Measurements from ENCODE around the gene C12orf56.
"Not testable (repeated sequence)": the region's sequence is repeated elsewhere in the genome, so short reads cannot be mapped to it uniquely, and the experiment has no call there.

Gene C12orf56

GRCh38 chr12:64403707-64404469, 13.3 kb upstream of the C12orf56 start, which contains the start of gene XPOT:
Gene XPOT, plus strand, starts transcription at chr12:64404392. Its CDS starts 5,644 bp downstream, at chr12:64410036.
- Mint-ChIP-seq H3K4me3 (peak within 1 kb of the TSS; percentile 97), H3K36me3 (ENCODE audit: low read depth) (peaks cover 26% of the 10 kb centered on the region), H3K27ac (peak within 1 kb of the TSS; percentile 99), H3K9me3 (no peaks in the 10 kb centered on the region), H3K27me3 (no peaks in the 10 kb centered on the region), H3K4me1 (ENCODE audit: low read depth) (peaks cover 28% of the 10 kb centered on the region)

DNA sequence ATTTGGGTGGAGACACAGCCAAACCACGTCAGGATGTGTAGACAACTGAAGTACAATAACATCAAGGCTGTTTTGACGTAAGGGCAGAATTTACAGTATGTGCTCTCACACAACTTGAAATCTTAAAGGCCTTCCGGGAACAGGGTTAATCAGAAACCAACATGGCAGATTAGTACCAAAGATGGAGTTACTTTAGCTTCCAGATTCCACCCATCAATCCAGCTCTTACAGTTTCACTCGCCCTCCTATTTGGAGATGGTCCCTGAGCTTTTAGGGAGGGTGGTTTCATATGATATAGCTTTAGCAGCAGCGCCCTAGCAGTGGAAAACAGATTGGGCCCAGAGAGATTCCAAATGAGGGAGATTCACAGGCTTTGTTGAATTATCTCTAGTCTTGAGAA, 11.6 kb upstream of the C12orf56 start:
- Mint-ChIP-seq H3K36me3 (ENCODE audit: low read depth) (peaks cover 16% of the 10 kb centered on the region), H3K4me3 (no peak overlapping the region), H3K27ac (no peak overlapping the region), H3K4me1 (ENCODE audit: low read depth) (peaks cover 23% of the 10 kb centered on the region), H3K27me3 (no peaks in the 10 kb centered on the region), H3K9me3 (no peaks in the 10 kb centered on the region)

GRCh38 chr12:64400041-64400440, 9.5 kb upstream of the C12orf56 start:
- Mint-ChIP-seq H3K4me3 (no peak overlapping the region), H3K9me3 (no peaks in the 10 kb centered on the region), H3K36me3 (ENCODE audit: low read depth) (peaks cover 1% of the 10 kb centered on the region), H3K27ac (no peak overlapping the region), H3K27me3 (no peaks in the 10 kb centered on the region), H3K4me1 (ENCODE audit: low read depth) (peaks cover 8% of the 10 kb centered on the region)

GRCh38 chr12:64395739-64396138, 5.2 kb upstream of the C12orf56 start:
- Mint-ChIP-seq H3K4me3 (no peak overlapping the region), H3K27ac (no peak overlapping the region), H3K9me3 (no peaks in the 10 kb centered on the region), H3K27me3 (peaks cover 15% of the 10 kb centered on the region), H3K4me1 (ENCODE audit: low read depth) (peaks cover 4% of the 10 kb centered on the region), H3K36me3 (ENCODE audit: low read depth) (no peaks in the 10 kb centered on the region)

DNA sequence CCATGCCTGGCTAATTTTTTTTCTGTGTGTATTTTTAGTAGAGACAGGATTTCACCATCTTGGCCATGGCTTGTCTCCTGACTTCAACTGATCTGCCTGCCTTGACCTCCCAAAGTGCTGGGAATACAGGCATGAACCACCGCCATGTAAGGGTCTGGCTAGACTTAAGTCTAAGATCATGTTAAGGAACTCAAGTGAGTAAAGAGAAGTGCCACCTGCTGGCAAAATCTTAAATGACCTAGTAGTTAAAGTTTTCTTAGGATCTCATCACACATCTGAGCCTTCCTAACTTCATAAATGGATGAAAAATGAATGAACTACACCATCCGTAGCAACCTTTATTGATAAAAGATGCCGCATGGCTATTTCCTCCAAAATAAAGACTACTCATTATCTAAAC, 1.7 kb upstream of the C12orf56 start:
- H3K27ac Mint-ChIP-seq: no peak overlapping the region
- H3K4me1 Mint-ChIP-seq (ENCODE audit: low read depth): peaks cover 7% of the 10 kb centered on the region
- H3K4me3 Mint-ChIP-seq: no peak overlapping the region
- peaks cover 22% of the 10 kb centered on the region for H3K27me3 Mint-ChIP-seq
- no peaks in the 10 kb centered on the region for H3K36me3 Mint-ChIP-seq (ENCODE audit: low read depth)
- H3K9me3 Mint-ChIP-seq: no peaks in the 10 kb centered on the region

- peaks cover 26% of the 10 kb centered on the region for H3K4me1 Mint-ChIP-seq (ENCODE audit: low read depth)
- H3K4me3 Mint-ChIP-seq: no peak overlapping the region
- no peak overlapping the region for H3K27ac Mint-ChIP-seq
- no peaks in the 10 kb centered on the region for H3K9me3 Mint-ChIP-seq
- H3K36me3 Mint-ChIP-seq (ENCODE audit: low read depth): no peaks in the 10 kb centered on the region
- peaks cover 22% of the 10 kb centered on the region for H3K27me3 Mint-ChIP-seq
These were observed 1.4 kb downstream of the C12orf56 start for GRCh38 chr12:64389154-64389553.

- H3K36me3 Mint-ChIP-seq (ENCODE audit: low read depth): no peaks in the 10 kb centered on the region
- H3K27me3 Mint-ChIP-seq: peaks cover 18% of the 10 kb centered on the region
- no peaks in the 10 kb centered on the region for H3K9me3 Mint-ChIP-seq
- no peak overlapping the region for H3K27ac Mint-ChIP-seq
- no peak overlapping the region for H3K4me3 Mint-ChIP-seq
- H3K4me1 Mint-ChIP-seq (ENCODE audit: low read depth): peaks cover 33% of the 10 kb centered on the region
These were observed 3.3 kb downstream of the C12orf56 start for GRCh38 chr12:64387197-64387816.

- Mint-ChIP-seq H3K9me3 (peaks cover 11% of the 10 kb centered on the region), H3K27ac (peak overlapping the region; percentile 78)
These were observed 5.1 kb downstream of the C12orf56 start for GRCh38 chr12:64385468-64385867.

DNA sequence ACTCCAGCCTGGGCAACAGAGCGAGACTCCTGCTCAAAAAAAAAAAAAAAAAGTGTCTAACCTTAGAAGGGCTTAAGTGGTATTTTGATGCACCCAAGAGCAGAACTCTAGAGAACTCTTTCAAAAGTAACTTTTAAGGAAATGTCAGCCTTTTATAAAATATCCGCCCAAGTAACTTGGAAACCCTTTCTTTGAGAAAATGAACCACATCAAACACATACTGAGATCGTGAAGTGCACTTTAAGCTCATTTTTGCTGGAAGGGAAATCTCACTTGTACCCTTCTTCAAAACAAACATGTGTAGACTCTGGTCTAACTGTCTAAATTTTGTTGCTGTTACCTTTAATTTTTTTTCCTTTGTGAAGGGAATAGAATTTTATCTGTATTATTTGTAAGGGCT, 5.5 kb downstream of the C12orf56 start:
- peaks cover 27% of the 10 kb centered on the region for H3K4me1 Mint-ChIP-seq (ENCODE audit: low read depth)
- H3K9me3 Mint-ChIP-seq: peaks cover 15% of the 10 kb centered on the region
- H3K27me3 Mint-ChIP-seq: peaks cover 4% of the 10 kb centered on the region
- H3K4me3 Mint-ChIP-seq: peak overlapping the region; percentile 57
- H3K36me3 Mint-ChIP-seq (ENCODE audit: low read depth): peaks cover 7% of the 10 kb centered on the region
- peak overlapping the region; percentile 78 for H3K27ac Mint-ChIP-seq

More at GRCh38 chr12:64385468-64385867, 5.1 kb downstream of the C12orf56 start:
- Mint-ChIP-seq H3K4me1 (ENCODE audit: low read depth) (peaks cover 27% of the 10 kb centered on the region), H3K4me3 (peak overlapping the region; percentile 57), H3K36me3 (ENCODE audit: low read depth) (peaks cover 3% of the 10 kb centered on the region), H3K27me3 (peaks cover 4% of the 10 kb centered on the region)

- Mint-ChIP-seq H3K27me3 (no peaks in the 10 kb centered on the region), H3K9me3 (peaks cover 15% of the 10 kb centered on the region), H3K27ac (no peak overlapping the region), H3K36me3 (ENCODE audit: low read depth) (peaks cover 7% of the 10 kb centered on the region), H3K4me3 (no peak overlapping the region), H3K4me1 (ENCODE audit: low read depth) (peaks cover 27% of the 10 kb centered on the region)
These were observed 6.9 kb downstream of the C12orf56 start for GRCh38 chr12:64383675-64384074.

- Mint-ChIP-seq H3K36me3 (ENCODE audit: low read depth) (no peaks in the 10 kb centered on the region), H3K9me3 (no peaks in the 10 kb centered on the region), H3K4me3 (no peak overlapping the region), H3K27me3 (no peaks in the 10 kb centered on the region), H3K4me1 (ENCODE audit: low read depth) (no peaks in the 10 kb centered on the region), H3K27ac (no peak overlapping the region)
These were observed 27.7 kb downstream of the C12orf56 start for GRCh38 chr12:64362721-64363305.

DNA sequence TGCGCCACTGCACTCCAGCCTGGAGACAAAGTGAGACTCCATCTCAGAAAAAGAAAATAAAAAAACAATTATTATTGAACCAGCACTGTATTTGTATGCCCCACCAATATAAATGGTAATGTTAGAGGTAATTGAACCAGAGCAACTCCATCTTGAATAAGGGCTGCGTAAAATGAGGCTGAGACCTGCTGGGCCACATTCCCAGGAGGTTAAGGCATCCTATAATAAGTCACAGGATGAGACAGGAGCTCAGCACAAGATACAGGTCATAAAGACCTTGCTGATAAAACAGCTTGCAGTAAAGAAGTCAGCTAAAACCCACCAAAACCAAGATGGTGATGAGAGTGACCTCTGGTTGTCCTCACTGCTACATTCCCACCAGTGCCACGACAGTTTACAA, 29.4 kb downstream of the C12orf56 start:
- H3K4me1 Mint-ChIP-seq (ENCODE audit: low read depth); H3K27me3 Mint-ChIP-seq; H3K27ac Mint-ChIP-seq; H3K9me3 Mint-ChIP-seq; H3K4me3 Mint-ChIP-seq; H3K36me3 Mint-ChIP-seq (ENCODE audit: low read depth): not testable (repeated sequence)

GRCh38 chr12:64356209-64356608, 34.3 kb downstream of the C12orf56 start:
- not testable (repeated sequence) for H3K27ac Mint-ChIP-seq; H3K9me3 Mint-ChIP-seq; H3K4me1 Mint-ChIP-seq (ENCODE audit: low read depth); H3K36me3 Mint-ChIP-seq (ENCODE audit: low read depth); H3K4me3 Mint-ChIP-seq; H3K27me3 Mint-ChIP-seq

GRCh38 chr12:64352181-64352580, 38.4 kb downstream of the C12orf56 start:
- Mint-ChIP-seq H3K27me3 (no peaks in the 10 kb centered on the region), H3K9me3 (peaks cover 16% of the 10 kb centered on the region), H3K27ac (no peak overlapping the region), H3K4me1 (ENCODE audit: low read depth) (no peaks in the 10 kb centered on the region), H3K36me3 (ENCODE audit: low read depth) (peaks cover 5% of the 10 kb centered on the region), H3K4me3 (no peak overlapping the region)

DNA sequence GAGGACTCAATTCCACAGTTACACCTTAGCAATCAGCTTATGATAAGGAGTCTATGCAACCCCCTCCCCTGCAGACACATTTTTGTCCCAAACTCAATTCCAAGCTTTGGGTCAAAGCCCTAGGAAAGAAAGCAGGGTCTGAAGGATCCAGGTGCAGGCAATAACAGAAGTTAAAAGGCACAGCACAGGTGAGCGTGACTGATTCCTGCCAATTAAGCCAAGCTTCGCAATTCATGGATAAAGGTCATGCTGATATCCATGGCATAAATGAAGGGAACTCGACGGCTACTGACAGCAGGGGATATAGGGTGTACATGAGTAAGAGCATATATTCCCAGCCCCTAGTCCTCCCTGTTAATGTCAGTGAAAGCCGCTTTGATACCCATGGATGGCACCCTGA, 39.3 kb downstream of the C12orf56 start:
- Mint-ChIP-seq H3K4me1 (ENCODE audit: low read depth) (no peaks in the 10 kb centered on the region), H3K36me3 (ENCODE audit: low read depth) (peaks cover under 1% of the 10 kb centered on the region), H3K9me3 (peaks cover 12% of the 10 kb centered on the region), H3K27me3 (no peaks in the 10 kb centered on the region), H3K4me3 (no peak overlapping the region), H3K27ac (no peak overlapping the region)

Measured in stimulated activated naive CD8-positive, alpha-beta T cell treated with anti-CD3 and anti-CD28 coated beads, Interleukin-15, Interleukin-2, amounts not matched to agents 100 ng/mL and 50 ng/mL, for 24 hours (primary cell).